PC-9 (cell line): ENCODE measurements around the gene KLK12. TPM values are rescaled to one million over a fixed set of nuclear protein-coding genes. Genes with fewer than 3 reads are reported as not detected.

Experiments used
- BruUV-seq: library from RNA; stranded (reverse); fragments of 400-500 nt; replicated peaks from 2 replicates; lab custom pipeline; 2021; lab: Mats Ljungman, UMichigan
- CTCF ChIA-PET: fragments of 300-600 bp; sonication (Branson Sonifier 250); formaldehyde crosslinking; loops from one replicate; lab custom pipeline; 2022; ENCODE audit warnings: antibody characterized with exemption; lab: Charles Lee
- POLR2A ChIA-PET: fragments of 300-600 bp; sonication (Branson Sonifier 250); formaldehyde crosslinking; loops from one replicate; lab custom pipeline; 2022; ENCODE audit warnings: antibody characterized with exemption; ENCODE audit not compliant: unreplicated experiment; lab: Charles Lee
- DNase-seq, 2 experiments: peaks; one replicate each; pipeline versions ENCODE4 v3.0.0 to v3.0.0-alpha.2; 2015 to 2022; ENCODE audit warnings: mixed read lengths in 1 of 2
- H2AFZ ChIP-seq: fragments of 200-600 bp; sonication (generic); 2 replicates; pipeline ENCODE4 v1.8.1; 2017; ENCODE audit warnings: antibody characterized with exemption
- H3F3A ChIP-seq: fragments of 200-600 bp; sonication (generic); 2 replicates; pipeline ENCODE4 v1.8.1; 2017; ENCODE audit warnings: antibody characterized with exemption, mild to moderate bottlenecking, low read depth; ENCODE audit not compliant: insufficient read depth
- H3K27ac ChIP-seq: fragments of 200-600 bp; sonication (generic); 2 replicates; pipeline ENCODE4 v1.6.1; 2016; ENCODE audit warnings: mixed run types
- H3K27me3 ChIP-seq: fragments of 200-600 bp; sonication (generic); 2 replicates; pipeline ENCODE4 v1.6.1; 2016; ENCODE audit warnings: low read depth, mixed run types; ENCODE audit not compliant: insufficient read depth
- H3K36me3 ChIP-seq: fragments of 200-600 bp; sonication (generic); 2 replicates; pipeline ENCODE4 v1.6.1; 2016; ENCODE audit warnings: low read depth, mixed run types
- H3K4me1 ChIP-seq: fragments of 200-600 bp; sonication (generic); replicated peaks from 2 replicates; pipeline ENCODE4 v1.6.1; 2016; ENCODE audit warnings: mixed run types; ENCODE audit not compliant: insufficient read depth
- H3K4me2 ChIP-seq: fragments of 200-600 bp; sonication (generic); 2 replicates; pipeline ENCODE4 v1.6.1; 2017; ENCODE audit warnings: mixed run types
- H3K4me3 ChIP-seq: fragments of 200-600 bp; sonication (generic); 2 replicates; pipeline ENCODE4 v1.6.1; 2016; ENCODE audit warnings: mixed run types
- H3K79me2 ChIP-seq: fragments of 200-600 bp; sonication (generic); 2 replicates; pipeline ENCODE4 v1.6.1; 2017; ENCODE audit warnings: low read depth, mixed run types
- H3K9me2 ChIP-seq: fragments of 200-600 bp; sonication (generic); 2 replicates; pipeline ENCODE4 v1.8.1; 2017; ENCODE audit warnings: mild to moderate bottlenecking; ENCODE audit not compliant: insufficient read depth
- H3K9me3 ChIP-seq: fragments of 200-600 bp; sonication (generic); 2 replicates; pipeline ENCODE4 v1.8.1; 2016; ENCODE audit warnings: low read depth; ENCODE audit not compliant: insufficient read depth
- H4K20me1 ChIP-seq: fragments of 200-600 bp; sonication (generic); 2 replicates; pipeline ENCODE4 v1.8.1; 2017; ENCODE audit not compliant: insufficient read depth
- EZH2 ChIP-seq: fragments of 200-600 bp; sonication (generic); IDR thresholded peaks from 2 replicates; pipeline ENCODE4 v1.8.0; 2017; ENCODE audit warnings: antibody characterized with exemption, low read depth
- intact Hi-C: fragments of 100-400 bp; cut with micrococcal nuclease; formaldehyde crosslinking; loops from one replicate; pipeline ENCODE4 v1.10.0; 2022; ENCODE audit not compliant: unreplicated experiment
- total RNA-seq: library from RNA; stranded (reverse); gene quantifications from 2 replicates; pipeline ENCODE4 v1.2.3, GENCODE V29; 2021
- TF ChIP-seq, protein P1 (sequence below): fragments of 200-600 bp; sonication (generic); conservative IDR thresholded peaks from 2 replicates; pipeline ENCODE4 v1.6.1; 2017; ENCODE audit warnings: mixed run types, antibody characterized with exemption, mild to moderate bottlenecking, moderate library complexity

Gene KLK12
- total RNA-seq, 1 experiment from 2014 or later, result not detected

DNA sequence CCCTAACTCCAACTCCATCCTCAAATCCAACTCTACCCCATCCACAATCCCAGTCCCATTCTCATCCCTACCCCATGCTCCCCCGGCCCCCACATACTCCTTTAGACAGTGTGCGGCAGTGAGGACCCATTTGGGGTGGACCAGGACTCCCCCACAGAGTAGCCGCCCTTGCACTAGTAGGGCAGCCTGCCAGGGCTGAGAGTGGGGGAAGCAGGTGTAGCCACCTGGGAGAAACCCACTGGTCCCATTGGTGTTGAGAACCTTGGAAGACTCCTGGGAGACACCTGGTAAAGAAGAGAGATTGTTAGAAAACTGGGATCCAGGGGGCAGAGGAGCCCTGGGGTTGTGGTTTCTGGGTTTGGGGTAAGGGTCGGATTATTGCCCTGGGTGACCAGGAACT lies 25.5 kb upstream of the KLK12 start:
- Histone ChIP-seq H3K27me3 (peaks cover 92% of the 10 kb centered on the region), H3F3A (no peaks in the 10 kb centered on the region), H4K20me1 (no peaks in the 10 kb centered on the region), H3K9me3 (no peaks in the 10 kb centered on the region), H3K27ac (no peak overlapping the region), H3K36me3 (no peaks in the 10 kb centered on the region), H3K79me2 (no peaks in the 10 kb centered on the region), H3K4me3 (no peak overlapping the region), H3K4me1 (no peaks in the 10 kb centered on the region), H2AFZ (no peak overlapping the region), H3K9me2 (no peaks in the 10 kb centered on the region), H3K4me2 (no peak overlapping the region)
- intact Hi-C loops, result no loop called here
- TF ChIP-seq, protein P1, sequence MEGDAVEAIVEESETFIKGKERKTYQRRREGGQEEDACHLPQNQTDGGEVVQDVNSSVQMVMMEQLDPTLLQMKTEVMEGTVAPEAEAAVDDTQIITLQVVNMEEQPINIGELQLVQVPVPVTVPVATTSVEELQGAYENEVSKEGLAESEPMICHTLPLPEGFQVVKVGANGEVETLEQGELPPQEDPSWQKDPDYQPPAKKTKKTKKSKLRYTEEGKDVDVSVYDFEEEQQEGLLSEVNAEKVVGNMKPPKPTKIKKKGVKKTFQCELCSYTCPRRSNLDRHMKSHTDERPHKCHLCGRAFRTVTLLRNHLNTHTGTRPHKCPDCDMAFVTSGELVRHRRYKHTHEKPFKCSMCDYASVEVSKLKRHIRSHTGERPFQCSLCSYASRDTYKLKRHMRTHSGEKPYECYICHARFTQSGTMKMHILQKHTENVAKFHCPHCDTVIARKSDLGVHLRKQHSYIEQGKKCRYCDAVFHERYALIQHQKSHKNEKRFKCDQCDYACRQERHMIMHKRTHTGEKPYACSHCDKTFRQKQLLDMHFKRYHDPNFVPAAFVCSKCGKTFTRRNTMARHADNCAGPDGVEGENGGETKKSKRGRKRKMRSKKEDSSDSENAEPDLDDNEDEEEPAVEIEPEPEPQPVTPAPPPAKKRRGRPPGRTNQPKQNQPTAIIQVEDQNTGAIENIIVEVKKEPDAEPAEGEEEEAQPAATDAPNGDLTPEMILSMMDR, result no peak
- no peak for TF ChIP-seq EZH2
- DNase-seq, result no peak
- CTCF ChIA-PET, result no interaction called here
- POLR2A ChIA-PET, result no interaction called here
- no TSS peak for BruUV-seq

DNA sequence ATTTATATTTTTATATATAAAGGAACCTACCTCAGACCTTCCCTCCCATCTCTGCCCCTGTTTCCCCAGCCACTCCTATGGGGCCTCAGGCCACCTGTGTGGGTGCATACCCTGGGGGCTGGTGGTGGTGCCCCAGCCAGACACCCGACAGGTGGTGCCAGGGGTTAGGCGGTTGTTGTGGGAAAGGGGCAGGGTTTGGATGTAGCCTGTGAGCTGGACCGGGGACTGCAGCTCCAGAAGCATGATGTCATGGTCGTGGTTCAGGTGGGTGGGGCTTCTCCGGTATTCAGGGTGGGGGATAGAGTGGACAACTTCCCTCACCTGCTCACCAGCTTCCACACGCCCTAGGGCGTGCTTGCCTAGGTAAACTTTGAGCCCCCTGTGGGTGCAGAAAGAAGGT lies 24.9 kb upstream of the KLK12 start:
- H3K9me3 ChIP-seq, result no peaks in the 10 kb centered on the region

DNA sequence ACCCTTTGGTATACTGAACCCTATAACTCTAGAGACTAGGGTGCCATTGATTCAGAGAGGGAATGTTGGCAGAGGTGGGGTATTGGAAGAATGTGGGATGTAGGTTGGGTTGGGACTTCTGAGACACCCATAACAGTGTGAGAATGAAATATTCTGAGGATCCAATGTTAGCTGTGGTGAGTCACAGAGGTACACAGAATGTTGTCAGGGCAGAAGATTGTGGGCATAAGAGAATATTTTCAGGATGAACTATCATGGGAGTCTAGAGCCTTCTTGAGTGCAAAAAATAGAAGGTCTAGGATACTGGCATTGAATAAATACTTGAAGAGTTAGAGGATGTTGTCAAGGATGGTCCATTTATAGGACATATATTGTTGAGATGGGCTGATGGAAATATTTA lies 21.1 kb upstream of the KLK12 start:
- POLR2A ChIA-PET, result no interaction called here

More for the DNA sequence above, 24.9 kb upstream of the KLK12 start:
- Histone ChIP-seq H3K27ac (no peak overlapping the region), H3K36me3 (no peaks in the 10 kb centered on the region), H4K20me1 (no peaks in the 10 kb centered on the region), H3F3A (no peaks in the 10 kb centered on the region), H3K4me2 (no peak overlapping the region), H3K4me1 (no peaks in the 10 kb centered on the region), H3K27me3 (peaks cover 92% of the 10 kb centered on the region), H3K4me3 (no peak overlapping the region), H3K9me2 (no peaks in the 10 kb centered on the region), H2AFZ (no peak overlapping the region), H3K79me2 (no peaks in the 10 kb centered on the region)
- TF ChIP-seq, protein P1, result no peak
- no peak for TF ChIP-seq EZH2
- CTCF ChIA-PET, result interaction anchor here (0.6 kb wide), 1 partner anchor 14 kb away, joined by 4 read pairs; no protein-coding TSS in a partner anchor
- intact Hi-C loops, result no loop called here
- BruUV-seq, result no TSS peak
- POLR2A ChIA-PET, result no interaction called here
- DNase-seq, result no peak

More for the DNA sequence above, 21.1 kb upstream of the KLK12 start:
- CTCF ChIA-PET, result no interaction called here
- Histone ChIP-seq H2AFZ (no peak overlapping the region), H3K4me3 (no peak overlapping the region), H3K36me3 (no peaks in the 10 kb centered on the region), H3K4me2 (no peak overlapping the region), H3K9me3 (no peaks in the 10 kb centered on the region), H3K27me3 (peaks cover 84% of the 10 kb centered on the region), H3K4me1 (no peaks in the 10 kb centered on the region), H4K20me1 (no peaks in the 10 kb centered on the region), H3F3A (no peaks in the 10 kb centered on the region), H3K27ac (no peak overlapping the region), H3K9me2 (no peaks in the 10 kb centered on the region), H3K79me2 (no peaks in the 10 kb centered on the region)
- TF ChIP-seq, protein P1, result no peak
- TF ChIP-seq EZH2, result no peak
- DNase-seq, result no peak
- no TSS peak for BruUV-seq
- intact Hi-C loops, result no loop called here
